Measurements from ENCODE around the gene DPYD. TPM values are rescaled to one million over a fixed set of nuclear protein-coding genes. Genes with fewer than 3 reads are reported as not detected.

Gene DPYD
- total RNA-seq, 4 donors from 2014 or later = 30.9 to 66.6 (median 48.2) TPM

- Histone ChIP-seq H3K27me3 (no peaks in the 10 kb centered on the region), H3K4me3 (no peak overlapping the region), H3K4me1 (no peaks in the 10 kb centered on the region), H3K9me3 (no peaks in the 10 kb centered on the region), H3K27ac (no peak overlapping the region), H3K36me3 (no peaks in the 10 kb centered on the region)
- DNase-seq = no peak
- intact Hi-C loops (cut with DNase I; ENCODE audit: low total_unique reads) = no loop called here
- TF ChIP-seq, protein P1, sequence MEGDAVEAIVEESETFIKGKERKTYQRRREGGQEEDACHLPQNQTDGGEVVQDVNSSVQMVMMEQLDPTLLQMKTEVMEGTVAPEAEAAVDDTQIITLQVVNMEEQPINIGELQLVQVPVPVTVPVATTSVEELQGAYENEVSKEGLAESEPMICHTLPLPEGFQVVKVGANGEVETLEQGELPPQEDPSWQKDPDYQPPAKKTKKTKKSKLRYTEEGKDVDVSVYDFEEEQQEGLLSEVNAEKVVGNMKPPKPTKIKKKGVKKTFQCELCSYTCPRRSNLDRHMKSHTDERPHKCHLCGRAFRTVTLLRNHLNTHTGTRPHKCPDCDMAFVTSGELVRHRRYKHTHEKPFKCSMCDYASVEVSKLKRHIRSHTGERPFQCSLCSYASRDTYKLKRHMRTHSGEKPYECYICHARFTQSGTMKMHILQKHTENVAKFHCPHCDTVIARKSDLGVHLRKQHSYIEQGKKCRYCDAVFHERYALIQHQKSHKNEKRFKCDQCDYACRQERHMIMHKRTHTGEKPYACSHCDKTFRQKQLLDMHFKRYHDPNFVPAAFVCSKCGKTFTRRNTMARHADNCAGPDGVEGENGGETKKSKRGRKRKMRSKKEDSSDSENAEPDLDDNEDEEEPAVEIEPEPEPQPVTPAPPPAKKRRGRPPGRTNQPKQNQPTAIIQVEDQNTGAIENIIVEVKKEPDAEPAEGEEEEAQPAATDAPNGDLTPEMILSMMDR (IDR thresholded peaks at IDR 0.05) = no peak
- TF ChIP-seq POLR2A (IDR thresholded peaks at IDR 0.05) = no peak
Observed at GRCh38 chr1:97094247-97094972, 826.4 kb downstream of the DPYD start.

DNA sequence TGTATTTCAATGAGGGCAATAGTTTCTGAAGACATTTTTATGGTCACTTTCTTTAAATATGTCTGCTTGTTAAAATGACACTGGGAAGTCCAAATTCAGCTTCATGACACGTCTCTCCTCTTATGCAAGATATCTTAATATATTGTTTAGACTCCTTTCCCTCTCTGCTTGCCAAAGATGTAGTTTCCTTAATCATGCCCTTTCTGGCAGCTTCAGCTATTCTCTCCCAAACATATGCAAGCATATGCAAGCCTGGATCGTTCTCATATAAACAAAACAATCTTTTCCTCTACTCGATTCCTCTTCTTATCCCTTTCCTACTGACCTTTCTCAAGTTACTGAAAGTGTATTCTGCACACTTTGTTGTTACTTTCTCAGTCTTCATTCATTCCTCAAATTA is 827.1 kb downstream of the DPYD start:
- TF ChIP-seq, protein P1 (IDR thresholded peaks at IDR 0.05) = no peak
- TF ChIP-seq POLR2A (IDR thresholded peaks at IDR 0.05) = no peak
- Histone ChIP-seq H3K36me3 (no peaks in the 10 kb centered on the region), H3K27me3 (no peaks in the 10 kb centered on the region), H3K9me3 (no peaks in the 10 kb centered on the region), H3K4me1 (no peaks in the 10 kb centered on the region), H3K27ac (no peak overlapping the region), H3K4me3 (no peak overlapping the region)
- no peak for DNase-seq
- intact Hi-C loops (cut with DNase I; ENCODE audit: low total_unique reads) = no loop called here

DNA sequence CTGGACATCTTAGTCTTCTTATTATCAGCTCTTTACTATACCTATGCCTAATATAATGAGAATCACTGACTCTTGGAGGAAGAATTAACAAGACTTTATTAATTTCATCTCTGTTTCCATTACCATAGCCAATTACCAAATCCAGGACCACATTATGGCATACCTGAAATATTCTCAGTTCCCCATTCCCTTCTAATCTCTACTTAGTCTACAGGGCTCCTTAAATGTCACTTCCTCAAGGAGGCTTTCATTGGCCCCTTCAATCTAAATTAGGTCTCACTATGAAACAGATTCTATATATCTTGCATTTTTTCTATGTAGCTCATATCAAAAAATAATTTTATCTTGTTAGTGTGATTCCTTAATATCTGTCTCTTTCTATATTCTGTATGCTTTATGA is 828.0 kb downstream of the DPYD start:
- Histone ChIP-seq H3K36me3 (no peaks in the 10 kb centered on the region), H3K9me3 (no peaks in the 10 kb centered on the region), H3K4me3 (no peak overlapping the region), H3K27ac (no peak overlapping the region), H3K4me1 (no peaks in the 10 kb centered on the region), H3K27me3 (no peaks in the 10 kb centered on the region)
- intact Hi-C loops (cut with DNase I; ENCODE audit: low total_unique reads) = no loop called here
- TF ChIP-seq, protein P1 (IDR thresholded peaks at IDR 0.05) = no peak
- TF ChIP-seq POLR2A (IDR thresholded peaks at IDR 0.05) = no peak
- no peak for DNase-seq

DNA sequence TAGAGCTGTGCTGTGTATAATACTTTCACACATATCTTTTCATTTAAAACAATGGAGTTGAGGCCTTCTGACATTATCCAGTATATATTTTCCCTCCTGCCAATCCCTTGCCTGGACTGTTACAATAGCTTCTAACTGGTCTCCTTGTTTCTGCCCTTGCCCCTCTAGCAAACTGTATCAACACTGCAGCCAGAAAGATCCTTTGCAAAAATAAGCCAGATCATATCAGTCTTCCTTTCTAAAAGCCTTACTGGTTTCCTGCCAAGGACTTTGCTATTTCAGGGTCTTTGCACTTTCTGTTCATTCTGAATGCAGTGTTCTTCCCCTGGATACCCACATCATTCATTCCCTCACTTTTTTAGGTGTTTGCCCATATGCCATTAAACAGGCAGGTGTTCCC is 829.2 kb downstream of the DPYD start:
- no peak for TF ChIP-seq POLR2A (IDR thresholded peaks at IDR 0.05)
- TF ChIP-seq, protein P1 (IDR thresholded peaks at IDR 0.05) = no peak
- Histone ChIP-seq H3K27ac (no peak overlapping the region), H3K4me1 (no peaks in the 10 kb centered on the region), H3K36me3 (no peaks in the 10 kb centered on the region), H3K27me3 (no peaks in the 10 kb centered on the region), H3K9me3 (no peaks in the 10 kb centered on the region), H3K4me3 (no peak overlapping the region)
- intact Hi-C loops (cut with DNase I; ENCODE audit: low total_unique reads) = no loop called here
- DNase-seq = no peak

- H3K9me3 ChIP-seq = no peaks in the 10 kb centered on the region
- DNase-seq = no peak
- H3K4me3 ChIP-seq = no peak overlapping the region
- no peaks in the 10 kb centered on the region for H3K27me3 ChIP-seq
- no peaks in the 10 kb centered on the region for H3K36me3 ChIP-seq
- no peak for TF ChIP-seq POLR2A (IDR thresholded peaks at IDR 0.05)
- TF ChIP-seq, protein P1 (IDR thresholded peaks at IDR 0.05) = no peak
- no peak overlapping the region for H3K27ac ChIP-seq
- intact Hi-C loops (cut with DNase I; ENCODE audit: low total_unique reads) = no loop called here
- no peaks in the 10 kb centered on the region for H3K4me1 ChIP-seq
Observed at GRCh38 chr1:97091263-97091662, 829.6 kb downstream of the DPYD start.

All from uterus (tissue), 4 donors.